DMS79 treated with DMSO at 0.1 percent for 48 hours (cell line): ENCODE data around the gene CCDC74A.
"Not testable (repeated sequence)": the region's sequence is repeated elsewhere in the genome, so short reads cannot be mapped to it uniquely, and the experiment has no call there.

Experiments used
- DNase-seq: peaks from one replicate; lab custom pipeline; 2025; lab: John Stamatoyannopoulos, UW

The CCDC74A gene

DNA sequence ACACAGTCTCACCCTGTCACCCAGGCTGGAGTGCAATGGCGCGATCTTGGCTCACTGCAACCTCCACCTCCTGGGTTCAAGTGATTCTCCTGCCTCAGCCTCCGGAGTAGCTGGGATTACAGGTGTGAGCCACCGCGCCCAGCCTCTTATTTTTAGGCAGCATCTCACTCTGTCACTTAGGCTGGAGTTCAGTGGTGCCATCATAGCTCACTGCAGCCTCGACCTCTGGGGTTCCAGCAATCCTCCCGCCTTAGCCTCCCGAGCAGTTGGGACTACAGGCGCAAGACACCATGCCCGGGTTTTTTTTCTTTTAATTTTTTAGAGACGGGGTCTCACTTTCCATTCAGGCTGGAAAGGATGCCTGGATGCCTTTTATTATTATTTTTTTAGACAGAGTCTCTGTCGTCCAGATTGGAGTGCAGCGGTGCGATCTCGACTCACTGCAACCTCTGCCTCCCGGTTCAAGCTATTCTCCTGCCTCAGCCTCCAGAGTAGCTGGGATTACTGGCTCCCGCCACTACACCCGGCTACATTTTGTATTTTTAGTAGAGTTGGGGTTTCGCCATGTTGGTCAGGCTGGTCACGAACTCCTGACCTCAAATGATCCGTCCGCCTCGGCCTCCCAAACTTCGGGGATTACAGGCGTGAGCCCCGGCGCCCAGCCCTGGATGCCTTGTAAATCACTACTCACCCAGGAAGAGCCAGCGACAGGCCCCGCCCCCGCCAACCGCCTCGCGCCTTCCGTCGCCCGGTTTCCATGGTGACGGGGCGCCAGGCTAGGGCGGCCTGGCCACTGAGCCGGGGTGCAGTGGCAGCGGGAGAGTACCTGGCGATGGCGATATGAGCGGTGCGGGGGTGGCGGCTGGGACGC is at the start of gene CCDC74A:
Gene CCDC74A, plus strand, starts transcription at position 758 of the 871 bp plus-strand sequence. Its CDS starts 83 bp downstream, at position 841.
- peak; percentile 30 for DNase-seq

- not testable (repeated sequence) for DNase-seq
Measured at GRCh38 chr2:131478074-131478849, 49.4 kb upstream of the CCDC74A start.

- not testable (repeated sequence) for DNase-seq
Measured at GRCh38 chr2:131478850-131479461, 48.7 kb upstream of the CCDC74A start.

DNA sequence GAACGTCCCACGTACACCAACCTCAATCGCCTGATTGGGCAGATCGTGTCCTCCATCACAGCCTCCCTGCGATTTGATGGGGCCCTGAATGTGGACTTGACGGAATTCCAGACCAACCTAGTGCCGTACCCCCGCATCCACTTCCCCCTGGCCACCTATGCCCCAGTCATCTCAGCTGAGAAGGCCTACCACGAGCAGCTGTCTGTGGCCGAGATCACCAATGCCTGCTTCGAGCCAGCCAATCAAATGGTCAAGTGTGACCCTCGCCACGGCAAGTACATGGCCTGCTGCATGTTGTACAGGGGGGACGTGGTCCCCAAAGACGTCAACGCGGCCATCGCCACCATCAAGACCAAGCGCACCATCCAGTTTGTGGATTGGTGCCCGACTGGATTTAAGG is 47.3 kb upstream of the CCDC74A start:
- not testable (repeated sequence) for DNase-seq

- DNase-seq = not testable (repeated sequence)
Measured at GRCh38 chr2:131482506-131483155, 45.1 kb upstream of the CCDC74A start.

- not testable (repeated sequence) for DNase-seq
Measured at GRCh38 chr2:131483981-131484820, 43.5 kb upstream of the CCDC74A start.

DNA sequence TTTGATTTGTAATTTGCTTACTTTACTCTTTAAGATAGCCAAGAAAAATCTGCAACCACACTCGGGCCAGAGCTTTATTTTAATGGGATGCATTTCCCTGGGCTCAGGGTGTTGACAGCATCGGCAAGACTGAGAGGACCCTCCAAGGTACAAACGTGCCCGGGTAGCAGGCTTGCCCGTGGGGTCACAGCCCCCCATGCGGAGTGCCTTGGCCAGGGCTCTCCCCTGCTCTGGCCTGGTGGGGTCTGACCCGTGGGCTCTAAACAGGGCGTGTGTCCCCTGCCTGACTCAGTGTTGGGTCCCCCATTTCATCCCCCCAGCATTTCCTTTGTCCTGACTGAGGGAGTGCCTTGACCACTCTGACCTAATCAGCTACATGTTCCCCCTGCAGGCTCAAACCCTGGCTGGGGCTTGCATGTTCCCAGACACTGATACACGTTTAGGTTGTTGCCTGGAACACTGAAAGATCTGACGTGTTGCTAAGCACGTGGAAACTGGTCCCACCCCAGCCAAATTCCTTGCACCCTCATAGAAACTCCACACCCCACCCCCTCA is 42.7 kb upstream of the CCDC74A start:
- not testable (repeated sequence) for DNase-seq

DNA sequence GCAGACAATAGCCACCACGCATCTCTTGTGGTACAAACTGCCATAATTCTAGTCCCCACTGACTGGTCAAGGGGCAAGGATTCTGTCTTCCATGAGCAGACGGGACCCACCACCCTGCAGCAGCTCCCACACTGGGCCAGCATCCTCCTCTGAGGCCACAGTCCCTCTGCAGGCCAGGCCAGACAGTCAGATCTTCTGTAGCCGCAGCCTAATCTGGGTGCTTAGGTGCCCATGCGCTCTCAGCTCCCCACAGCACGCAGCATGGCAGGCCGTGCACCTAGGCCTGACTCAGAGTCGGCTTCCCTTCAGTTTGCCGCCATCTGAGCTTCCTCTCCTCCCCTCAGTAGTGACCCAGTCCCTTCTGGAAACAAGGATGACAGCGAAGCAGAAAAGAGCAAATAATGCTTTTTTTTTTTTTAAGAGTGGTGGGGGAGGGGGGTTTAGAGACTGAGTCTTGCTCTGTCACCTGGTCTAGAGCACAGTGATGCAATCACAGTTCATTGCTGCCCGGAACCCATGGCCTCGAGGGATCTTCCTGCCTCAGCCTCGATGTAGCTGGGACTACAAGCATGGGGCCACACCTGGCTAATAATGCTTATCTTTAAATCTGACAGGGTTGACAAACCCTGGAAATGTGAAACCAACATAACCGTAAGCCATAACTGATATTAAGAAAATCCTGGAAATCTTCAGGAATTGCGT is 41.3 kb upstream of the CCDC74A start:
- DNase-seq = not testable (repeated sequence)

- DNase-seq = peak; percentile 25
Measured at GRCh38 chr2:131488306-131489205, 39.1 kb upstream of the CCDC74A start.

DNA sequence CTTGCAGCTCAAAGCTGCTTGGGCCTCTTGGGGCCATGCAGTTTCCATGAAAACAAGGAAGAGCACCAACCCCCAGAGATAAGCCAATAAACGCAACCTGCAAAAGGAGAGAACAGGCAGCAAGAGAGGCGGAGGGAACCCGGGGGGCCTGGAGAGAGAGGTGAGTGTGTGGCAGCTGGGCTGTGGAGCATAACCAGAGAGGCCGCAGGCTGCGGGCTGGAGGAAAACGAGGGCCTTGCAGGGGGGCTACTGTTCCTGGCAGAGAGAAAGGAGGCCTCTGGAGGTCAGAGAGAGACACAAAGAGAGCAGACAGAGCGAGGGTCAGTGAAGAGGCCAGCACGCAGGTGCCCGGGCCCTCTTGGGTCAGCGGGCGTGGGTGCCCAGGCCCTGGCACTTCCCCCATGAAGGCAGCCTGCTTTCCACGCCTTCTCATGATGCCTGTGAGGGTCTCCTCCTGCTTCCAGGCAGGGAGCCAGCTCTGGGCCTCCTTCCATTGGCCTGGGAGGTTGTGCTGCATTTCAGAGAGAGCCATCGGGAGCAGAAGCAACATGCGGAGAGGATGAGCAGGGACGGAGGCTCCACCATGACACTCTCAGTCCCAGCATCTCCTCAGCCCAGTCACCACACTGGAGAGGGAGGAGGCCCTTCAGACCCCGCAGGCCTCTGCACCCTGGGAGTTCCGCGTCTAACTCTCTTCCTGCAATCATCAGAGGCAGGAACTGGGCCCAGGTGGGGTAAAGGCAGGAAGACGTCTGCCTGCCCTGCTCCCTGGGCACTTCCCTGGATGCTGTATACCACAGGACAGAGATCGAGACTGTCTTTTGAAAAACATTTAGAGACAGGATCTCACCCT is 36.8 kb upstream of the CCDC74A start:
- peak; percentile 22 for DNase-seq

GRCh38 chr2:131491469-131491836 is 36.2 kb upstream of the CCDC74A start:
- peak; percentile 21 for DNase-seq

DNA sequence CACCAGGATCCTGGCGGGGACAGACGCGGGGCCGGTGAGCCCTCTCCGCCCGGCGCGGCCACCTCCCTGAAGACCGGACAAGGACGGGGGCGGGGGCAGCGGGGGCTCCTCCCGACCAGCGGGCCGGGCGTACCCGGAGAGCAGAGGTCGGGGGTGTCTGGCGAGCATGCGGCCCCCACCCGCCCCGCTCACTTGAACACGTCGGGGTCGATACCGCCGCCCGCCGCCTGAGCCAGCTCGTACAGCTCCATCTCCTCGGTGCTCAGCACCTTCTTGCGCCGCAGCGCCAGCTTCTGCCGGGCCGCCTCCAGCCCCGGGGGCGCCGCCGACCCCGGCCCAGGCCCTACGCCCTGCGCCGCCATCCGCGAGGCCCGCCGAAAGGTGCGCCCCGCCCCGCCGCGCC is 35.7 kb upstream of the CCDC74A start, which contains the start of gene MZT2A:
Gene MZT2A, minus strand, starts transcription at position 383 of the 403 bp plus-strand sequence. Its CDS starts 21 bp downstream, at position 362.
- DNase-seq = not testable (repeated sequence)

DNA sequence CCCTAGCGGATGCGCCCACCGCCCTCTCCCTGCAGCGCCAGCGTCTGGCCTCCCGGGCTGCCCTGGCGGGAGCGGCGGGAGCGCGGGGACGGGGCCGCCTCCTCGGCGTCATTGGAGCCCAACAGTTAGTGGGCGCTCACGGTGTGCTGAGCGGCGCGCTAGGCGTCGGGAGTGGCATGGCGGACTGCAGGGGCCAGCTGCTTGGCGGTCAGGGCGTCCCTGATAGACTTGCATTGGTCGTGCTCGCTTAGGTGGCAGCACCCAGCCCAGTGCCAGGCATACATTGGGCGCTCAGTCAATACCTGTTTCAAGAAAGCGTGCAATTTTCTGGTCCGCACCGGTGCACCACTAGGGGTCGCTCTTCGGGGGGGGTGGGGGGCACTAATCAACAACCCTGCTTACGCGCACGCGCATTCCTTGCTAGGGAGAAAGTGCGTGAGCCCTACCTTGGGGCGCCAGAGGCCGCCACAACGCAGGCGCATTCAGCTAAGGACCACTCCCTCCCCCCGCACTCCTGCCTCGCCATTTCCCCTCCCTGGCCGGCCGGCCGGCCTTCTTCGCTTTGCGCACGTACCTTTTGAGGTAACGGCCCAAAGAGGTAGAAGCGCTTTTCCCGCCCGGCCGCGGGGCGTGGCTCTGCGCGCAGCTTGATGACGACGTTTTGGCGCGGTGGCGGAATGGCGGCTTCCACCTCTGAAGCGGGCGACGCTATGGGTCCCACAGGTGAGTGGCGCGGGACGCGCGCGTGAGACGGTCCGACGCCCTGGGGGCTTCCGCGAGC is 35.1 kb upstream of the CCDC74A start:
- peak; percentile 94 for DNase-seq

GRCh38 chr2:131493199-131493968 is 34.3 kb upstream of the CCDC74A start:
- peak; percentile 50 for DNase-seq

GRCh38 chr2:131495506-131495905 is 32.2 kb upstream of the CCDC74A start:
- DNase-seq = not testable (repeated sequence)

DNA sequence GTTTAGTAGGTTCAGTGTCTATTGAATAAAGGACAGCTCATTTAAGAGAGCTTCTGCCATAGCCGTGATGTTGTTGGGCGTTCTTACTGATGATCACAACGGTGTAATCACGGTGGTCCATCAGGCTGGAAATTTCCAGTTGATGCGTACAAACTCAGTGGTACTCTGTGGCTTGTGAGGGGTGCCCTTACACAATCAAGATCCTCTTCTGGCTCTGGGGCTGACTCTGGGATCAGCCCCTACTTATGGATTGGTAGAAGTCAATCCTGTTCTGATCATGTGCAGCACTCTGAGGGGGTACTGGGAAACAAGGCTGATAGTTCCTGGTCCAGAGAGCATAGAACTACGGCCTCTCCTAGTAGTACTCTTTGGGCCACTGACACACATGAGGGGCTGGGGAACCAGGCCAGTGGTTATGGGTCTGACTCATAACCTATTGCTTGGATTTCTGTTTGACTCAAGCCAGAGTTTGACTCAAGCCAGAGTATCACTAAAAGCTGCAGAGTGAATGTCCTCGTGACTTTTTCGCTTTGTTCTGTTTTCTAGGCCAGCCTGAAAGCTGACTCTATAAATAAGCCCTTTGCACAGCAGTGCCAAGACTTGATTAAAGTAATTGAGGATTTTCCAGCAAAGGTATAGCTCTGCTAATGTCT is 29.2 kb upstream of the CCDC74A start:
- DNase-seq = not testable (repeated sequence)
